MM.1S (cell line): ENCODE data around the gene PCNX3.

Experiments
- EZH2 ChIP-seq: fragments of 300-600 bp; sonication (generic); optimal IDR thresholded peaks from 2 replicates; pipeline ENCODE3; 2017; ENCODE audit warnings: low read depth, mild to moderate bottlenecking, antibody characterized with exemption, low read length, mixed read lengths
- EZH2phosphoT487 ChIP-seq: fragments of 300-600 bp; sonication (generic); IDR thresholded peaks from 2 replicates; pipeline ENCODE4 v1.6.1; 2018; ENCODE audit warnings: antibody characterized with exemption, low read length
- TF ChIP-seq, protein P1 (sequence below): fragments of 300-600 bp; sonication (generic); IDR thresholded peaks from 2 replicates; pipeline ENCODE4 v1.5.1; 2016; ENCODE audit warnings: antibody characterized with exemption, low read length, mixed read lengths

GRCh38 chr11:65662247-65662798, 46.7 kb downstream of the PCNX3 start:
- TF ChIP-seq EZH2phosphoT487 (no peak), EZH2 (no peak)
- TF ChIP-seq, protein P1, sequence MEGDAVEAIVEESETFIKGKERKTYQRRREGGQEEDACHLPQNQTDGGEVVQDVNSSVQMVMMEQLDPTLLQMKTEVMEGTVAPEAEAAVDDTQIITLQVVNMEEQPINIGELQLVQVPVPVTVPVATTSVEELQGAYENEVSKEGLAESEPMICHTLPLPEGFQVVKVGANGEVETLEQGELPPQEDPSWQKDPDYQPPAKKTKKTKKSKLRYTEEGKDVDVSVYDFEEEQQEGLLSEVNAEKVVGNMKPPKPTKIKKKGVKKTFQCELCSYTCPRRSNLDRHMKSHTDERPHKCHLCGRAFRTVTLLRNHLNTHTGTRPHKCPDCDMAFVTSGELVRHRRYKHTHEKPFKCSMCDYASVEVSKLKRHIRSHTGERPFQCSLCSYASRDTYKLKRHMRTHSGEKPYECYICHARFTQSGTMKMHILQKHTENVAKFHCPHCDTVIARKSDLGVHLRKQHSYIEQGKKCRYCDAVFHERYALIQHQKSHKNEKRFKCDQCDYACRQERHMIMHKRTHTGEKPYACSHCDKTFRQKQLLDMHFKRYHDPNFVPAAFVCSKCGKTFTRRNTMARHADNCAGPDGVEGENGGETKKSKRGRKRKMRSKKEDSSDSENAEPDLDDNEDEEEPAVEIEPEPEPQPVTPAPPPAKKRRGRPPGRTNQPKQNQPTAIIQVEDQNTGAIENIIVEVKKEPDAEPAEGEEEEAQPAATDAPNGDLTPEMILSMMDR = no peak
